ENCODE measurements around the gene CSPG4. TPM values are rescaled to one million over a fixed set of nuclear protein-coding genes. Genes with fewer than 3 reads are reported as not detected.
"Not testable (repeated sequence)": the region's sequence is repeated elsewhere in the genome, so short reads cannot be mapped to it uniquely, and the experiment has no call there.

The CSPG4 gene
- total RNA-seq, 2 experiments from 2014 or later, result not detected

- H3K4me3 Mint-ChIP-seq, result no peak overlapping the region
- H3K4me1 Mint-ChIP-seq, result no peaks in the 10 kb centered on the region
- no peak overlapping the region for H3K27ac Mint-ChIP-seq
- no peaks in the 10 kb centered on the region for H3K9me3 Mint-ChIP-seq
- no peak for DNase-seq
- H3K36me3 Mint-ChIP-seq, result no peaks in the 10 kb centered on the region
- no peaks in the 10 kb centered on the region for H3K27me3 Mint-ChIP-seq
Measured at GRCh38 chr15:75705854-75706681, 6.6 kb downstream of the CSPG4 start.

DNA sequence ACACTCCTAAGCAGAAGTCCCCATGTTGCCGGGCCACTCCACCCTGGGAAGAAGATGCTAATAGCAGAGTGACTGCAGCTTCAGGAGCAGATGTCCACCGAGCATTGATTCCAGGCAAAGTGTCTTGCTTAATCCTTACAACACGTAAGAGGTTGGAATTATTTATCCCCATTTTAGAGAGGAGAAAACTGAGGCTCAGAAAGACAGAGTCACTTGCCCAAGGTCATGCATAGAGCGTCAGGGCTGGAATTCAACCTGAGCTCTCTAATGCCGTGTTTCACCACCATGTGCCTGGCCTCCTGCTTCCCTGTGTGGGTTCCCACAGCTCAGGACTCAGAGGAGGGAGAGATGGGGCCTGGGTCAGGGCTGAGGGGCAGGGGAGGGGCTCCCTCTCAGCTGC, 7.3 kb downstream of the CSPG4 start:
- not testable (repeated sequence) for H3K4me1 Mint-ChIP-seq, H3K27ac Mint-ChIP-seq, H3K4me3 Mint-ChIP-seq, H3K9me3 Mint-ChIP-seq, DNase-seq, H3K27me3 Mint-ChIP-seq, H3K36me3 Mint-ChIP-seq

GRCh38 chr15:75704618-75705017, 8.0 kb downstream of the CSPG4 start:
- no peak for DNase-seq
- H3K4me1 Mint-ChIP-seq, result peaks cover 5% of the 10 kb centered on the region
- H3K27me3 Mint-ChIP-seq, result no peaks in the 10 kb centered on the region
- no peaks in the 10 kb centered on the region for H3K36me3 Mint-ChIP-seq
- H3K9me3 Mint-ChIP-seq, result no peaks in the 10 kb centered on the region
- no peak overlapping the region for H3K4me3 Mint-ChIP-seq
- H3K27ac Mint-ChIP-seq, result no peak overlapping the region

DNA sequence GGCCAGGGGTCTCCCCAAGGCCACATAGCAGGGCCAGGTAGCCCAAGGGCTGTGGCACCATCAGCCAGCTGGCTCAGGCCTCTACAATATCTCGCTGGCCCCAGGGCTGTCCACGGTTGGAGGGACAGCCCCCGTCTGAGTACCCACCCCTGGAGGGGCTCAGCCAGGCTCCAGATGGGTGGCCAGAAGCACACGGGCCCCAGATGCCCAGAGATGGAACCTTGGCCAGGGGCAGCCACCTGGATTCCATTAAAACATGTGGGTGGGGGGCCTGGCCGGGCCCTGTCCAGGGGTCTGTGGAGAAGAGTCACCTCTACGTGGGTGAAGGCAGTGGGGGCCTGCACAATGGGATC, 8.4 kb downstream of the CSPG4 start:
- H3K27ac Mint-ChIP-seq, result no peak overlapping the region
- no peak overlapping the region for H3K4me3 Mint-ChIP-seq
- no peaks in the 10 kb centered on the region for H3K27me3 Mint-ChIP-seq
- no peaks in the 10 kb centered on the region for H3K36me3 Mint-ChIP-seq
- DNase-seq, result no peak
- H3K9me3 Mint-ChIP-seq, result no peaks in the 10 kb centered on the region
- peaks cover 5% of the 10 kb centered on the region for H3K4me1 Mint-ChIP-seq

DNA sequence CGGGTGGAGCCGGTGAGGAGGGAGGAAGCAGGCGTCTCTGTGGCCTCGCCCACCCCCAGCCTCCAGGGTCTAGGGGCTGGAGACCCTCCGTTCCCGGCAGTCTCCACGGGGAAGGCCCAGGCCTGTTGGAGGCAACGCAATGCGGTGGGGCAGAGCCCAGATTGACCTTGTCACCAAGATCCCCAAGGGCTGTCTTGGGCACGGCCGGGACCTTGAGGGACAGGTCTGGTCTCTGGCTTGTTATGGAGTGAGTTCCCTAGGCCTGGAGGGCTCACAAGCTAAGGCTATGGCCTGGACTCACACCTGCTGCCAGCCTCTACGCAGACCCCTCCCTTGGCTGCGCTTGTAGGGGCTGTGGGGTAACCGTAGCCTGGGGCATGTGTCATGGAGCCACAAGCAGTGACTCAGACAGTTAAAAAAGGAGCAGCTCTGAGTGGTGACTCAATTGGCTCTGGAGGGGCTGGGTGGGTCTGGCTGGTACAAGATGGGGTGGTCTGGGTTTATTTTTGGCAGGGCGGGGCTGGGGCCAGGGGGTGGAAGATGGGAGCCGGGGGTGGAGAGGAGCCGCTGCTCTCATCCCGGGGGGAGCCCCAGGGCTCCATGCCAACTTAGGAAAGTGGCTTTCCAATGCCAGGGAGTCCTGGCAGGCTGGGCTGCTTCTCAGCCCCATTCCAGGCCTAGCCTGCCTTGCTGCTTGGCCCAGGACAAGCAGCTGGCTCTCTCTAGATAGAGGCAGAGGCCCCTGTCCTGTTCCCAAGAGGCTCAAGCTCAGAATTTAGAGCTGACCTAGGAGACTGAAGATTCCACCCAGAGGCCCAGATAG, 9.0 kb downstream of the CSPG4 start:
- H3K36me3 Mint-ChIP-seq, H3K9me3 Mint-ChIP-seq, H3K4me3 Mint-ChIP-seq, H3K27me3 Mint-ChIP-seq, H3K27ac Mint-ChIP-seq, H3K4me1 Mint-ChIP-seq, DNase-seq: not testable (repeated sequence)

DNA sequence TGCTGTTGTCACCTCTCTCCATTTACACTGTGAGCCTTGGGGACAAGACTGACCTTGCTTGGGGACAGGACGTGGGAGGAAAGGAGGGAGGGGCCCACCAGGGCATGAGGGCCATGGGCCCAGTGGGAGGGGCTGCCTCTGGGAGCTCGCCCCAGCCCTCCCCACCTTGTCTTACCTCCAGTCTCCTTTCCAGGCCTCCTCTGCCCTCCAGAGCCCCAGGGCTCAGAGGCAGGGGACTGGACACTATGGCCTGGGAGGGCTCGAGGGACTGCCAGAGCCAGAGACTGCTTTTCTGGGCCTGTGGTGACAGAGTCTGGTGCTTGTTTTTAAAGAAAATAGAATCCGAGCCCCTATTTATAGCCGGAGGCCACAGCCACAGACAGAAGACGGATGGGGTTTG, 10.2 kb downstream of the CSPG4 start:
- Mint-ChIP-seq H3K4me1 (peaks cover 5% of the 10 kb centered on the region), H3K4me3 (no peak overlapping the region), H3K36me3 (no peaks in the 10 kb centered on the region), H3K27me3 (no peaks in the 10 kb centered on the region), H3K27ac (no peak overlapping the region), H3K9me3 (no peaks in the 10 kb centered on the region)
- no peak for DNase-seq

DNA sequence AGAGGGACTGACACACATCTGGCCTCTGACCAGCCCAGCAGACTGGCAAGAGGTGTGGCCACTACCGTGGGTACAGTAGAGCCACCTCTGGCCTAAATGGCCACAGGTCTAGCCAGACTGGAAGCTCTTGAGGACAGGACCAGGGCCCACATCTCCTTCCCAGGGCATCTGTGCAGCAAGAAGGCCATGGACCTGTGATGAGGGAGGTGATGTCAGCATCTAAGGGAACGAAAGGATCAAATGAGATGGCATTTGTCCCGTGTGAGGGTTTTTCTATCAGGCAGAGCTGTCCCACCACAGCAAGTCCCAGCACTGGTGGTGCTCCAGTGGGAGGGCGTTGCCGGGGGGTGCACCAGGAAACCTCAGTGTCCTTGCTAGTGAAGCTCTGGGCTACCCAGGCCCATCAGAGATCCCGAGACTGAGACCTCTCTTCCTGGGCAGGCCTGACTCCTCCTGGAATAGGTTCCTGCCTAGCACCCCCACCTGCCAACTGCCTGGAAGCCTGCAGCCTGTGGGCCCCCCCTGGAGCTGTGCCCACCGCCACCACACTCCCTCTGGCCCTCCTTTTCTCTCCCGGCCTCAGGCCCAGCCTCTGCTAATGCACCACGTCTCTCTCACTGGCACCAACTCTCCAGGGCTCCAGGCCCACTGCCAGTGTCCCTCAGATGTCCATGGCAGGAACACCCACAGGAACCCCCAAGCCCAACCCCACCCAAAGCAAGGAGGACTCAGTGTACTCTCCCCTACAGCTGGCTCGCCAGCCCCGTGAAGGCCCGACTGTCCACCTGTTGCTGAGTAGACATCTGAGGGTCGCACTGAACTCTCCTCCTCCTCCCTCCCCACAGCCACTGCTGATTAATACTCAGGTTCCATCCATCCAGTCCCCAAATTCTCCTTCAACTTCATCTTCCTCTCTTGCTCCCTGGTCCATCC, 11.3 kb downstream of the CSPG4 start:
- not testable (repeated sequence) for H3K9me3 Mint-ChIP-seq, H3K36me3 Mint-ChIP-seq, H3K4me3 Mint-ChIP-seq, H3K27me3 Mint-ChIP-seq, DNase-seq, H3K4me1 Mint-ChIP-seq, H3K27ac Mint-ChIP-seq

GRCh38 chr15:75699961-75700874, 12.4 kb downstream of the CSPG4 start:
- H3K4me1 Mint-ChIP-seq, result peaks cover 12% of the 10 kb centered on the region
- not testable (repeated sequence) for H3K4me3 Mint-ChIP-seq, H3K27me3 Mint-ChIP-seq, H3K36me3 Mint-ChIP-seq, H3K27ac Mint-ChIP-seq, H3K9me3 Mint-ChIP-seq
- DNase-seq, result peak; percentile 28

DNA sequence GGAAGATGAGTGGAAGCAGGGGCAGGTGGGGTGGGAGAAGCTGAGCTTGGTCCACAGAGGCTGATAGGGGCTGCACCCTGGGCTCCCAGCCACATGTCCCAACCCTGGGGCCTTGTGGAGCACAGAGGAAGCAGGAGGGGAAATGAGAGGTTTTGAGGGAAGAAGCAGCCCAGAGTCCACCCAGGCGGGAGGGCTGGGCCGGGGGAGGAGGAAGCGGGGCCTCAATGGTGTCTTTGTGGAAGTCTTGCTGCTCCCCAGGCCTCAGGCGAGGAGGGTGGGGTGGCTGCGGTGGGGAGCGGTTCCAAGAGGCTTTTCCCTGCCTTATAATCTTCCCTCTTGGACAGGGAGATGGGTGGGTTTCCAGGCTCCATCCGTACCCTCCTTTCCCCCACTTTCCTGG, 13.1 kb downstream of the CSPG4 start:
- peaks cover 19% of the 10 kb centered on the region for H3K4me1 Mint-ChIP-seq
- H3K36me3 Mint-ChIP-seq, H3K4me3 Mint-ChIP-seq, H3K9me3 Mint-ChIP-seq, H3K27me3 Mint-ChIP-seq, DNase-seq, H3K27ac Mint-ChIP-seq: not testable (repeated sequence)

GRCh38 chr15:75697974-75698747, 14.5 kb downstream of the CSPG4 start:
- not testable (repeated sequence) for H3K36me3 Mint-ChIP-seq, H3K27me3 Mint-ChIP-seq, DNase-seq, H3K4me3 Mint-ChIP-seq, H3K27ac Mint-ChIP-seq, H3K9me3 Mint-ChIP-seq
- peaks cover 19% of the 10 kb centered on the region for H3K4me1 Mint-ChIP-seq

- no peaks in the 10 kb centered on the region for H3K36me3 Mint-ChIP-seq
- no peak for DNase-seq
- no peak overlapping the region for H3K4me3 Mint-ChIP-seq
- H3K9me3 Mint-ChIP-seq, result no peaks in the 10 kb centered on the region
- peaks cover 19% of the 10 kb centered on the region for H3K4me1 Mint-ChIP-seq
- no peak overlapping the region for H3K27ac Mint-ChIP-seq
- peaks cover 3% of the 10 kb centered on the region for H3K27me3 Mint-ChIP-seq
Measured at GRCh38 chr15:75697523-75697922, 15.1 kb downstream of the CSPG4 start.

DNA sequence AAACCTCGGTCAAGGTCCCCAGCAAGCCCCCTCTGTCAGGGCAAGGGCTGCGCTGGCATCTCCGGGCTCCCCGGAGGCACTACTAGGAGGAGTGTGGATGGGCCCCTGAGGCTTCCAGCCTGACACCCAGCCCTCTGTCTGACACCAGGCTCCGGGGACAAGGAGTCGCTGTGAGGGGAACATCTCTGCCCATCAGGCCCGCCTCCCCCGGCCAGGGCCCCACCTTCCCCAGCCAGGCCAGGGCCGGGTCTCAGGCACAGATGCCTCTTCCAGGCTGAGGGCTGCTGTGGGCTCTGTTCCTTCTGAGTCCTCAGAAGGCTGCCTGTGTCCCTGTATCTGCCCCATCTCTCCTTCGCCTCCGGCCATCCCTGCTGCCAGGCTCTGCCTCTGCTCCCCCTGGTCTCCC, 15.8 kb downstream of the CSPG4 start:
- Mint-ChIP-seq H3K4me1 (peaks cover 19% of the 10 kb centered on the region), H3K4me3 (no peak overlapping the region), H3K27me3 (peaks cover 7% of the 10 kb centered on the region), H3K9me3 (no peaks in the 10 kb centered on the region), H3K36me3 (no peaks in the 10 kb centered on the region), H3K27ac (no peak overlapping the region)
- no peak for DNase-seq

DNA sequence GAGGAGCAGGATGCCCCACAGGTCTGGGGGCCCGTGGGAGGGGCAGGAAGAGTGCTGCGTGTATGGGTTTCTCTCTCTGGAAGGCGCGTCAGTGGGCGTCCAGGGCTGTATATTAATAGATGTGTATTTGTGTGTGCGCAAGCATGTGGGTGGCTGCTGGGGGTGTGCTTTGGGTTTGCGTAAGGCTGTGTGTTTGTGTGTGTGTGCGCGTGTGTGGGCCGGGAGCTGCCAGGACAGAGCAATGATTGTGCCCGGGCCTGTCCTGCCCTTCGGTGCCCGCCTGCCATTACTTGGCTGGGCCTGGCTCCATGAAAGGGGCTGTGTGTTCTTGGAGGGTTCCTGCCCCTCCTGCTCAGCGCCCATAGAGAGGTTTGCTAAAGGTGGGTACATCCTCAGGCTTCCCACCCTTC, 16.3 kb downstream of the CSPG4 start:
- DNase-seq, result no peak
- Mint-ChIP-seq H3K4me1 (peaks cover 19% of the 10 kb centered on the region), H3K27ac (no peak overlapping the region), H3K9me3 (no peaks in the 10 kb centered on the region), H3K27me3 (peaks cover 7% of the 10 kb centered on the region), H3K4me3 (no peak overlapping the region), H3K36me3 (no peaks in the 10 kb centered on the region)
